Hematopoietic multipotent progenitor cell treated with erythropoietin and hydrocortisone succinate and interleukin-3 and kit ligand, for 15 days (in vitro differentiated cells): Measurements from ENCODE around the gene SRXN1.
"Not testable (repeated sequence)": the region's sequence is repeated elsewhere in the genome, so short reads cannot be mapped to it uniquely, and the experiment has no call there.

Experiments
- DNase-seq: peaks from one replicate; pipeline ENCODE4 v3.0.0-alpha.2; 2015; ENCODE audit warnings: low spot score

The SRXN1 gene

DNA sequence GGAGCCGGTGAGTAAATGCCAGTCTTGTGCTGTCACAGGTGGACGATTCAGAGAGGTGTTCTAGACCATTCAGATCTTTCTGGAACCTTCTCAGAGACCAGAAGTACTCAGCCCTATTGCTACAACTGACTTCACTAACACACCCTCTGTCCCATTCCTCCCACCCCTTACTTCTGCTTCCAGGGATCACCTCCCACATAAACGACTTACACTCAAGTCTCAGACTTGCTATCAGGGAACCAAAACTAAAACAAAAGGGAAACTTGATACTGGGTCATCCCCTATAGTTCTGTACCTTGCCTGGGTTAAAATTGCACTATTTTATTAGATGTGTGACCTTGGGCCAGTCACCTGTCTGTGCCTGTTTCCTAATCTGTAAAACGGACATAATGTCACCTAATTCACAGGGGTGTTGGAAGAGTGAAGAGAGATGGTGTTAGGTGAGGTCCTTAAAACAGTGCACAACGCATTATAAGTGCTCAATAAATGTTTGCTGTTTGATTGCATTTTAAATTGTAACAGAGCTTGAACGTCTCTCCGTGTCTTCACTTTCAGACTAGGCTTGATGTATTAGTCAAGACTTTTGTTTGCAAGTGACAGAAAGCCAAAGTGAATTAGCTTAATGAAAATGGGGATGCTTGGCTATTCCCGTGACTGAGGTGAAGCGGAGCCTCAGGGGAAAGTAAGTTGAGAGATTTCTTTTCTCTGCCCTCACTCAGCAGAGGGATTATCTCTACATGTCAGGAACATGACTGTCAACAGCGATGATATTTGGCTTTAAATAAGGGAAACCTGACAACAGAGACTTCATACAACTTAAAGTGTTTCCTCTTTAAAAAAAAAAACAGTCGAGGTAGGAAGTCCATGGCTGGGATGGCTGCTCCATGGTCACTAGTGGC is 3.0 kb upstream of the SRXN1 start:
- DNase-seq, result no peak

DNA sequence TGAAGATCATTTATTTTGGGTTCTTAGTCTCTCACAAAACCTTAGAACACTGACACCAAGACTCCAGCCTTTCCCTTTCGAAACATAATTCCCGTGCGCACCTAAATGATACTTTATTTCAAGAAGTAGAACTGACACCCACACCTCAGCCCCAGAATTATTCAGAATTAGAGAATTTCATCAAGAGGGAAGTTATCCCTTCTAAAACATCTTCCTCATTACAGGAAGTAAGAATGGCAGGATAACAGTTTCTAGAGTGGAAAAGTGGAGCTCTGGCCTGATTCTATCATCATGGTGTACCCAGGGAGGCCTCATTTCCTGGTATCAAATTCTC is 1.4 kb upstream of the SRXN1 start:
- no peak for DNase-seq

DNA sequence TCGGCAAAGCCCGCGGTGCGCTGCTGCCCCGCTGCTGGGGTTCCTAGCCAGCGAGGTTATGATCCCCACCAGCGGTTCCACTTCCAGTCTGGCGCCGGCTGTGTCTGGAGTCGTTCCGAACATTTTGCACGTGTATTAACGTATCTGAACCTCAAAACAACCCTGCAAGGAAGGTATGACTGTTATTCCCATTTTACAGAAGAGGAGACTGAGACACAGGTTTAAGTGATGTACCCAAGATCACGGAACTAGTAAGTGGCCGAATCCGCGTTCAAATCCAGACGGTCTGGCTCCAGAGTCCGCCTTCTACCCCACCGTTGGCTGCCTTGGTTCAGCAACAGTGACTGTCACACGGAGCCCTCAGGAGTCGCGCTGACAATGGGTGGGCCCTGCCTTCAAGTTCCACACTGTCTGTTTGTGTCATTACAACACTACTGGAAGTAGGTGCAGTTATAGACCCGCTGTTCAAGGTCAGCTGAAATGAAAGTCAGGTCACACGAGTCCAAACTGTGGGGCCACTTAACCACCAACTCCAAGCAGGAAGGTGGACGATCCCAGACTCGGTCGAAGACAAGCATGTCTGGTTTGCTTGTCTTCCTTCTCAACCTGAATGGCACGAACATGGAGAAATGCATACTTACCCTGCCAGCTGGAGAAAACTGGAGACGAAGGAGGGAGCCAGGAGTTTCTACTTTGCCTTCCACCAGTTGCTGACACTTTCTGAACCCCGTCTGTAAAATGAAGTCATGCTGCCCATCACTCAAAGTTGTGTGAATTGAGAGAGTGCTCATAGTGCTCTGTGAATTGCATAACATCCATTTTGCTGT is 803 bp upstream of the SRXN1 start:
- DNase-seq, result no peak

DNA sequence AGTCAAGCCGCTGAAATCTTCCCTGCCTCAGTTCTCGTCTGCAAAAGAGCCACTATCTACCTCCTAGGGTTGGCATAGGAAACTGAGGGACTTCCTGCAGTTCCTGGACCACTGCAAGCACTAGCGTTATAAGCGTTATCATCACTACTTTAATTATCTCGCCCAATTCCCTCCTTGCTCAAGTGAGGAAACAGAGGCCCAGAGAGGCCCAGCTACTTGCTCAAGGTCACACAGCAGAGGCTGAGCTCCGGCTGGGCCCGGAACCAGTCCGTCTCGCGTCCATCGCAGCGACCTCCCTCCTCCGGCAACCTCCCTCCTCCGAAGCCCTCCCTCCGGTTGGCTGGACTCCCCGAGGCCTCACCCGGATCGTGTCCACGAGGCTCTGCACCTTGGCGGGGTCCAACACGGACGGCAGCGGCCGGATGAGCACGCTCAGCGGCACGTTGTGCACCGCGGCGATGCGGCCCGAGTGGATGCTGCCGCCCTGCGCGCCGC is 338 bp downstream of the SRXN1 start:
- no peak for DNase-seq

DNA sequence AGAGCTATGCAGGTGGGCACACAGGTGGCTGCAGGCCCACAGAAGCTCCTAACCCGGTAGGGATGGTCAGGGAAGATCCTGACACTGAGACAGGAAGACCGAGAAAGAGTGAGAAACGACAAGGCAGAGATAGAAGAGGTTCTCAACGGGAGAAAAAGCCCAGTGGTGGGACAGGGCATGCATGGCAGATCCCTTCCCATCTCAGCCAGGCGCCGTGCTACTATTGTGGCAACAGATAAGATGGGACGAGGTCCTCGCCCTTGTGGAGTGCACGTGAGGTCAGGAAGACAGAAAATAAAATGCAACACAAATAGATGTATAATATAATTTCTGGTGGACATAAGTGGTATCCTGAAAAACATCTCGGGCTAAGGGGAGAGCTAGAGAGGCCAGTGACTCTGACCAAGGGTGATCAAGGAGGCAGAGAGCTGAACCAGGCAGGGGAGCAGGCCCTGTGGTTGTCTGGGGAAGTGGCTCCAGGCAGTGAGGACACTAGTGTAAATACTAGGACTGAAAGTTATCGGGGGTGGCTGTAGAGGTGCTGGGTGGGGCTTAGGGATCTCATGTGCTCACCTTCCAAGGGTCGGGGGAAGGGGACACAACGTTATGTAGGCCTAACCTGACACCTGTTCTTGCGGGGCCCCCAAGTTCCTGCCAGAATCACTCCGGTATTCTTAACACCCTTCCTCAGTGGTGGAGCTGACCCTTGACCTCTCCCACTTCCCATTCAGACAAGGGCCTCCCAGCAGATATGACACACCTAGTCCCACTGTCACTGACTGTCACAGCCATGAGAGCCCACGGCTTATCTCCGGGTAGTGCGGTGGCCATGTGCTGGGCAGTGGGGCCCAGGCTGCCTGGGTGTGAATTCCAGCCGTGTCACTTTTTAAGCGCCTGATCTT is 1.0 kb downstream of the SRXN1 start:
- peak; percentile 68 for DNase-seq

DNA sequence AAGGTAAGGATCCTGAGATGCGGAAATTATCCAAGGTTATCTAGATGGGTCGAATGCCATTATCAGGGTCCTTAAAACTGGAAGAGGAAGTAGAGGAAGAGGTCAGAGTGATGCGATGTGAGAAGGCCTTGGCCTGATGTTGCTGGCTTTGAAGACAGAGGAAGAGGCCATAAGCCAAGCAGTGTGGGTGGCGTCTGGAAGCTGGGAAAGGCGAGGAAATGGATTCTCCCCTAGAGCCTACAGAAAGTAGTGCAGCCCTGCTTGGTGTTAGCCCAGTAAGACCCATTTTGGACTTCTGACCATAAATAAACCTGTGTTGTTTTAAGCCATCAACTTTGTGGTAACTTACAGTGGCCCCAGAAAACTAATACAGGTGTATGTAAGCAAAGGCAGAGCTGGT is 2.0 kb downstream of the SRXN1 start:
- DNase-seq, result no peak

DNA sequence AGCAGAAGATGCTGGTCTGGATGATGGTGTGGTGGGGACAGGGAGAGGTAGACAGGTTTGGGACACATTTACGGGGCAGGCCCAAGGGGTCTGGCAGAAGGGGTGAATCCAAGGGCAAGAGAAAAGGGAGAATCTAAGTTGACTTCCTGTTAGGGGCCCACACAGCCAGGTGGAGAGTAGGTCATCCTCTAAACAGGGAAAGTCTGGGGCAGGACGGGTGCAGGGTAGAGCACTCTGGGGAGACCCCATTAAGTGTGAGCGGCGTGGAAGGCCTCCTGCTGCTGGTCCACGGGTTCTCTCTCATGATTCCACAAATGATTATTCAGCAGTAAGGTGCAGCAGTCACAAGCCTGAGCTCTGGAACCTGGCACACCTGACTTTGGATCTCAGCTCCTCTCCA is 2.7 kb downstream of the SRXN1 start:
- DNase-seq, result no peak

DNA sequence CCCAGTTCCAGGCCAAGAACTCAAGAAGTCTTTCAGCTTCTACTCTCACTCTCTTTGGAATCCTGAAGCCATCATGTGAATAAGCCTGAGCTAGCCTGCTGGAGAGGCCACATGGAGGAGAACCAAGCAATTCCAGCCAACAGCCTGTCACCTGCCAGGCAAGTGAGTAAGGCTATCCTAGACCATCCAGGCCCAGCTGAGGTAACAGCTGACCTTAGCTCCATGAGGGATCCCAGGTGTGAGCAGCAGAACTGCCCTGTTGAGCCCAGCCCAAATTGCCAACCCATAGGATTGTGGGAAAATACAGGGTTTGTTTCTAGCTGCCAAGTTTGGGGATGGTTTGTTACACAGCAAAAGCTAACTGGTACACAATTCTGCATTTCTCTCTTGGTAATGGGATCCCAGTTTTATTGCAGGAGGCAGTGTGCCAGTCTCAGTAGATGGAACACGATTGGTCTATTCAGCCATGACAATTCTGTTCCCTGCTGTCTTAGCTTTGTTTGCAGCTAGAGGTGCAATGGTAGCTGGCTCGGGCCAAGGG is 5.5 kb downstream of the SRXN1 start:
- DNase-seq, result no peak

DNA sequence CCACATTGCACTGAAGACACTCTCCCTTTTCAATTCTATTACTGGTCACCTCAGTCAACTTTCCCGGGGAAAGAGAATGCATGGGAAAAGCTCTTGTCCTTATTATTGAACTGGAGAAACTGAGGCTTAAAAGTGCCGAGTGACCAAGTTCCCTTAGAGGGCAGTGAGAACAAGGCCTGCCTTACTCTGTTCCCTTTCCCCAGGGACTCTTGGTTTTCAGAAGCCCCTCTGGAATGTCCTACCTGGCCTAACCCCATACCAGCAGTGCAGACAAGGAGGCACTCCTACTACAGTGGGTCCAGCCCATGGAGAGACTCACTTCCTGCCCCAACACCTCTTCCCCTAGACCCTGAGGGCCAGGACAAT is 6.1 kb downstream of the SRXN1 start:
- no peak for DNase-seq

DNA sequence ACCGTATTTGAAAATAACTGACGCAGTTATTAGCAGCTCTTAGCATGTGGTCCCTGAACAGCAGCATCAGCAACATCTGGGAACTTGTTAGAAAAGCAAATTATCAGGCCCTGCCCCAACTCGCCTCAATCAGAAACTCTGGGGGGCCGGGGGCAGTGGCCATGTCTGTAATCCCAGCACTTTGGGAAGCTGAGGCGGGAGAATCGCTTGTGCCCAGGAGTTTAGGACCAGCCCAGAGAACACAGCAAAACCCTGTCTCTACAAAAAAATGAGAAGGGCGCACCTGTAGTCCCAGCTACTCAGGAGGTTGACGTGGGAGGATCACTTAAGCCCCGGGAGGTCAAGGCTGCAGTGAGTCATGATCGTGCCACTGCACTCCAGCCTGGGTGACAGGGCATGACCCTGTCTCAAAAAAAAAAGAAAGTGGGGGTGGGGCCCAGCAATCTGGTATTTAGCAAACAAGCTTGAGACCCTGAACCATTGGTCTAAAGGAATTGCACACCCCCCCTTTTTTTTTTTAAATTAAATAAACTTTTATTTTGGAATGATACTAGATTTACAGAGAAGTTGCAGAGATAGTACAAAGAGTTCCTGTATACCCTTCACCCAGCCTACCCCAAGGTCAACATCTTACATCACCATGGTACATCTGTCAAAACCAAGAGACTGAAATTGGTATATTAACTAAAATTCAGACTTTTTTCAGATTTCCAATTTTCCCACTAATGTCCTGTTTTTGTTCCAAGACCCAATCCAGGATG is 6.7 kb downstream of the SRXN1 start:
- DNase-seq, result no peak

DNA sequence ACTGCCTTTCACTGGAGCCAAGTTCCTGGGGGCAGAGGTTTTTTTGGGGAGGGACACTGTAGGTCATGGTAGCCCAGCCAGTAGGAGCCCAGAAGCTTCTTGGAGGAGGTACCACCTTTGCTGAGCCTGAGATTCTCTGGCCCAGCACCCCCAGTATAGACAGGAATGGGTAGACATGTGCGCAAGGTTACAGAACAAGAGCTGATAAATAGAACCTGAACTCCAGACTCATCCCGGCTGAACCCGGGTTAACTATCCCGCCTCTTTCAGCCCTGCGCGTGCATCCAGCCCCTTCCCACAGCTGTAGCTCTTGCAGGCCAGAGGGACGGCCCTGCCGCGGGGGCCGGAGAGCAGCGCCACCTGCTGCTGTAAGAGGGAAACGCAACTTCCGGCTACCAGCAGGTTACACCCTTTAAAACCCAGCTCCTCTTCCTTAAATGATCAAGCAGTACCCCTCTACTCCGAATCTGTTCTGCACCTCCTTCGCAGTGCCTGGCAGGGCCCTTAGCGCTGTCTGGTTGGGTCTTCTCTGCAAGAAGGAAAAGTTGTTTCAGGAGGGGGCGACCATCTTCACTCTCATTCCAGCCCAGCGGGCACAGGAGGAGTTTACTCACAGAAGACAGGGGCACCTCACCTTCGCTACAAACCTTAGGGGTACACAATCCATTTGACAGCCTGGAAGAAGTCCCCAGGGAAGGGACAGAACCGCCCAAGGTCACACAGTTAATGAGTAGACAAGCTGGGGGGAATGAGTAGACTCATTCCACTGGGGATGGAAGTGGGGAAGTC is 7.5 kb downstream of the SRXN1 start:
- DNase-seq, result peak; percentile 77

DNA sequence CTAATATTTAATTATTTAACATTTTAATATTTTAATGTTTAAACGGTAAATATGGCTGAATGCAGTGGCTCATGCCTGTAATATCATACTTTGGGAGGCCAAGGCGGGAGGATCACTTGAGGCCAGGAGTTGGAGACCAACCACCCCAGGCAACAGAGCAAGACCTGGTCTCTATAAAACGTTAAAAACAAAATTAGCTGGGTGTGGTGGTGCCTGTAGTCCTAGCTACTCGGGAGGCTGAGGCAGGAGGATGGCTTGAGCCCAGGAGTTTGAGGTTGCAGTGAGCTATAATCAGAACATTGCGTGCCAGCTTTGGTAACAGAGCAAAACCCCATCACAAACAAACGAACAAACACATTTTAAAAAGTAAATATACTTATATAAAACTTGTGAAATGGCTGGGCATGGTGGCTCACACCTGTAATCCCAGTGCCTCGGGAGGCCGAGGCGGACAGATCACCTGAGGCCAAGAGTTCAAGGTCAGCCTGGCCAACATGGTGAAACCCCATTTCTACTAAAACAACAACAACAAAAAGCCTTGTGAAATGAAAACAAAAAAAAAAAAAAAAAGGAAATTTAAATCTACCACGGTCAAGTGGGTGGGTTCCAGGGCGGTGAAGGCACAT is 8.2 kb downstream of the SRXN1 start:
- DNase-seq, result no peak

DNA sequence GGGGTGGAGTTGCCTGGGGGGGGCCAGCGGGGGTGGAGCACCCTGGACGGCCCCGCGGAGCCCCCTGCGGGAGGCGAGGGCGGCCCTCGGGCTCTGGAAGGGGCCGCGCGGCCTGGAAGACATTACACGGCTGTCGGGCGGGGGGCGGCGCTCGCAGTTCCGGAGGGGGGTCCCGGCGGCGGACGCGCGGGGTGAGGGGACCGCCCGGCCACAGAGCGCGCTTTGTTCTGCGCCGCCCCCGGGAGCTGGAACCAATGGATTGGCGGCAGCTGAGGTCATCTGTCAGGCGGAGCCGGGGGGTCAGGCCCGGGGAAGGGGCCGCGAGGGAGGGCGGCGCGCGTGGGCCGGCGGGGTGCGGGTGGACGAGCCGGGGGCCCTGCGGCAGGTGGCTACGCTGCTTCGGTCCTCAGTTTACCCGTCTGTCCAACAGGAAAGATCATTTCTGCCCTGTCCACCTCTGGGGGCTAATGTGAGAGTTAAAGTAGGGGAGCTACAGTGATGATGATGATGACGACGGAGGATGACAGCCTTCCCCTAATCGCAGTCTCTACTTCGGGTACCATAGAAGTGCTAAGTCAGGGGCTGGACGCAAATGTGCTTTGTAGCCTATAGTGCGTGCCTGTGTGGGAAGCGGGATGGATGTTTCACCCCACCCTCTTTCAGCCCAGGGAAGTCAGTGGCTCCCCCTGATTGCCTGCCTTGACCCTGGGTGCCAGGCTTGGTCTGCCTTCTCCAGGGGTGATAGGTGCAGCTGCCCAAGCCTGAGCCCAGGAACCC is 10.4 kb downstream of the SRXN1 start:
- DNase-seq, result no peak

DNA sequence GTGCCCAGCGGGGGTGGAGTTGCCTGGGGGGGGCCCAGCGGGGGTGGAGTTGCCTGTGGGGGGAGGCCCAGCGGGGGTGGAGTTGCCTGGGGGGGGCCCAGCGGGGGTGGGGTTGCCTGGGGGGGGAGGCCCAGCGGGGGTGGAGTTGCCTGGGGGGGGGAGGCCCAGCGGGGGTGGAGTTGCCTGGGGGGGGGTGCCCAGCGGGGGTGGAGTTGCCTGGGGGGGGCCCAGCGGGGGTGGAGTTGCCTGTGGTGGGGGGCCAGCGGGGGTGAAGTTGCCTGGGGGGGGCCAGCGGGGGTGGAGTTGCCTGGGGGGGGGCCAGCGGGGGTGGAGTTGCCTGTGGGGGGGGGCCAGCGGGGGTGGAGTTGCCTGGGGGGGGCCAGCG is 11.0 kb downstream of the SRXN1 start:
- DNase-seq, result not testable (repeated sequence)

DNA sequence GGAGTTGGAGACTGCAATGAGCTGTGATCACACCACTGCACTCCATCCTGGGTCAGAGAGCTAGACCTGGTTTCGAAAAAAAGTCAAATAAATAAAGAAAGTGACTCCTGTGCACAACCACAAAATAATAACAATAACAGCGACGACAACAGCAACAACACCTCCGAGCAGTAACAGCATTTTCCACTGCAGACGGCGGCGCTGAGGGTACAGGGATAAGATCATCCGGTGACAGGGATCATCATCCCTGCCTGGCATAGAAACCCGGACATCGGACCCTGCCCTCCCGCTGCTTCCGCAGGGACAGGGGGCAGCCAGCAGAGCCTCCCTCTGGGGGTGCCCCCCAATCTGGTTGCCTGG is 11.5 kb downstream of the SRXN1 start:
- no peak for DNase-seq

DNA sequence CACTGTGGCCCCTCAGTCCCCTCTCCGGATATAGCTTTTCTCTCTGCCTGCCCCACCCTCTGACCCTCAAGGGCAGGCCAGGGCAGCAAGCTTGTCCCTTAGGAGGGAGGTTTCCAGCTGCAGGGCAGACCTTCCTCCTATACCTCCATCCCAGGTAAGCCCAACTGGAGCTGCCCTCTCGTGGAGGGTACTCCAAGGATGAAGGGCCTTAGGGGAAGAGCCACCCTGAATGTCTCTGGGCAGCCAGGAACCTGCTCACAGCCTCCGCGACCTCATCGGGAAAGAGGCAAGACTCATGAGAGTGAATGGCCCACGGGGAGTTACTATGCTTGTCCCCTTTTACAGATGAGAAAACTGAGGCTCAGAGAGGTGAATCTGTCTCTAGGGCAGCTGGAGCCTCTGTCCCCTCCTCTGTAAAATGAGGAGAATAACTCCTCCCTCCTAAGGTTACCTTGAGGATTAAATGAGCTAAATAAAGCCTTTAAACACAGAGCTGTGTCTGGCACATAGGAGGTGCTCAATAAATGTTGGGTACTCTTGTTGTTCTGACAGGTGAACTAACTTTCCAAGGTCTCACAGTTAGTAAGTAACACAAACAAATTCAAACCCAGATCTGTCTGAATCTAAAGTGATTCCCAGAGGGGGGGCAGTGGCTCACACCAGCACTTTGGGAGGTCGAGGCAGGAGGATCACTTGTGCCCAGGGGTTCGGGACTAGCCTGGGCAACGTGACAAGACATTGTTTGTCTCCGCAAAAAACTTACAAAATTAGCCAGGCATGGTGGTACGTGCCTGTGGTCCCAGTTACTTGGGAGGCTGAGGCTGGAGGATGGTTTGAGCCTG is 12.1 kb downstream of the SRXN1 start:
- no peak for DNase-seq

DNA sequence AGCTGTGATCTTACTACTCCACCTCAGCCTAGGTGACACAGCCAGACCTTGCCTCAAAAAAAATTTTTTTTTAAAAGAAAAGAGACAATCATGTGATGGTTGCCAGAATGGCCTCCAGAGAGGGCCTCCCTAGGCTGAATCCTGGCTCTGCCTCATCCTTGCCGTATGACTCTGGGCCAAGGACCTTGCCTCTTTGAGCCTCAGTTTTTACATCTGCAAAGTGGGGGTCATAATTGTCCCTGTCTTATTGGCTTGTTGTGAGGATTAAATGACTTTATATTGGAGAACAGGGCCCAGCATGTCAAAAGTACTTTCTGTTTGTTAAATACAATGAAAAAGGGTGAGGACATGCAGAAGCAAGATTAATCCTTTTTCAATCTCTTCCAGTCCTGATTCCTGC is 14.4 kb downstream of the SRXN1 start:
- no peak for DNase-seq

DNA sequence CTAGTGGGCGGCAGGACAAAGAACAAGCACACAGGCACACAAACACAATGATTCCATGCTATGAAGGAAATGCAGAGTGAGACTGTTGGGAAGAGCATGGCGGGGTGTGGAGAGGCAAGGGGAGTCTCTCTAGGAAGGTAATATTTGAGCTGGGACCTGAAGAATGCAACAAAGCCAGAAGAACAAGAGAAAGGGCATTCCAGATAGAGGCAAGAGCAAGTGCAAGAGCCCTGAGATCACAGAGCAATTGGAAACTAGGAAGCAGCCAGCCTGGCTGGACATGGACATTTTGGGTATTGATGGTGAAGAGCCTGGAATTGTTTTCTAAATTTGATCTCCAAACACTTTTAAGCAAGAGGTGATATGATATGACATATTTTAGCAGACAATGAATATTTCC is 15.4 kb downstream of the SRXN1 start:
- no peak for DNase-seq
